Neural cell (in vitro differentiated cells): Measurements from ENCODE around the gene SKIC2.

Experiments
- CTCF ChIP-seq: fragments of 450-650 bp; IDR thresholded peaks from 2 replicates; pipeline ENCODE4 v1.5.1; 2014; ENCODE audit warnings: antibody characterized with exemption, mild to moderate bottlenecking, moderate library complexity; ENCODE audit not compliant: poor library complexity, severe bottlenecking
- EP300 ChIP-seq: fragments of 450-650 bp; conservative IDR thresholded peaks from 2 replicates; pipeline ENCODE4 v1.6.1; 2014; ENCODE audit warnings: antibody characterized with exemption, mild to moderate bottlenecking, moderate library complexity; ENCODE audit not compliant: poor library complexity, severe bottlenecking
- EZH2 ChIP-seq: fragments of 200-600, 300-800 bp; shearing (Covaris generic), sonication (generic); IDR thresholded peaks from 2 replicates; pipeline ENCODE4 v1.6.1; 2014; ENCODE audit warnings: antibody characterized with exemption, low read length, borderline replicate concordance, mild to moderate bottlenecking; ENCODE audit not compliant: insufficient read depth, poor library complexity, severe bottlenecking
- MXI1 ChIP-seq: fragments of 450-650 bp; conservative IDR thresholded peaks from 2 replicates; pipeline ENCODE4 v1.6.1; 2014; ENCODE audit warnings: antibody characterized with exemption, mild to moderate bottlenecking; ENCODE audit not compliant: poor library complexity, severe bottlenecking
- POLR2AphosphoS5 ChIP-seq: IDR thresholded peaks from 2 replicates; pipeline ENCODE4 v1.6.1; 2012
- RAD21 ChIP-seq: fragments of 450-650 bp; conservative IDR thresholded peaks from 2 replicates; pipeline ENCODE4 v1.6.1; 2014; ENCODE audit warnings: antibody characterized with exemption, mild to moderate bottlenecking, moderate library complexity
- REST ChIP-seq: IDR thresholded peaks from 2 replicates; pipeline ENCODE4 v1.6.1; 2012; ENCODE audit warnings: borderline replicate concordance
- SMC3 ChIP-seq: fragments of 450-650 bp; conservative IDR thresholded peaks from 2 replicates; pipeline ENCODE4 v1.6.1; 2014; ENCODE audit warnings: antibody characterized with exemption, mild to moderate bottlenecking, moderate library complexity; ENCODE audit not compliant: poor library complexity
- TAF1 ChIP-seq: IDR thresholded peaks from 2 replicates; pipeline ENCODE4 v1.6.1; 2012; ENCODE audit warnings: low read depth

GRCh38 chr6:31928672-31928939, 30.4 kb upstream of the SKIC2 start:
- TF ChIP-seq CTCF (no peak), POLR2AphosphoS5 (no peak), EZH2 (no peak), REST (no peak), TAF1 (no peak), MXI1 (no peak), SMC3 (no peak), EP300 (no peak), RAD21 (no peak)
